GM12878 (cell line): ENCODE data around the gene GSS. TPM values are rescaled to one million over a fixed set of nuclear protein-coding genes. Genes with fewer than 3 reads are reported as not detected.

Experiments used
- ATAC-seq: fragments of 200-7000 bp; cut with Tn5 transposase; 3 replicates; pipeline ENCODE4 v1.9.1; 2020; ENCODE audit warnings: mild to moderate bottlenecking, moderate library complexity
- BruUV-seq: library from RNA; stranded (reverse); fragments of 400-500 nt; replicated peaks from 2 replicates; lab custom pipeline; 2021; lab: Mats Ljungman, UMichigan
- CTCF ChIA-PET: fragments of 300-600 bp; sonication (Branson Sonifier 250); formaldehyde crosslinking; extraction: SDS; loops from one replicate; lab custom pipeline; 2021; ENCODE audit warnings: inconsistent platforms; lab: Yijun Ruan, JAX
- POLR2A ChIA-PET: fragments of 350-600 bp; formaldehyde crosslinking; extraction: SDS; loops from one replicate; lab custom pipeline; 2021; ENCODE audit warnings: inconsistent platforms; lab: Charles Lee
- RAD21 ChIA-PET: fragments of 300-600 bp; sonication (Branson Sonifier 250); formaldehyde crosslinking; loops from one replicate; lab custom pipeline; 2023; ENCODE audit warnings: antibody characterized with exemption; ENCODE audit not compliant: unreplicated experiment; lab: Charles Lee
- SMC1A ChIA-PET: fragments of 300-600 bp; sonication (Branson Sonifier 250); formaldehyde crosslinking; loops from one replicate; lab custom pipeline; 2023; ENCODE audit not compliant: unreplicated experiment, uncharacterized antibody; lab: Charles Lee
- DNase-seq: peaks from one replicate; pipeline ENCODE4 v3.0.0-alpha.2; 2011; ENCODE audit warnings: low read depth, low spot score
- FAIRE-seq: peaks from 3 replicates; lab custom pipeline; 2011; peaks lifted over from hg19 to GRCh38; lab: Jason Lieb, UNC
- H2AFZ ChIP-seq: 2 replicates; pipeline ENCODE4 v1.6.0; 2011; ENCODE audit warnings: low read depth, low read length, control low read depth; ENCODE audit not compliant: control insufficient read depth
- H3K27ac ChIP-seq: 2 replicates; pipeline ENCODE4 v1.5.1; 2011; ENCODE audit warnings: control low read depth; ENCODE audit not compliant: control insufficient read depth, insufficient read depth
- H3K27me3 ChIP-seq, 2 experiments: replicated peaks in 1 of 2; 2 replicates each; pipeline versions ENCODE4 v1.6.0 to v1.6.1; 2011; ENCODE audit warnings: low read length in 1 of 2; ENCODE audit not compliant: control insufficient read depth in 2 of 2, insufficient read depth in 2 of 2
- H3K36me3 ChIP-seq, 2 experiments: 2 replicates each; pipeline ENCODE4 v1.5.1; 2011; ENCODE audit warnings: low read length in 1 of 2; ENCODE audit not compliant: control insufficient read depth in 2 of 2, insufficient read depth in 2 of 2
- H3K4me1 ChIP-seq: 2 replicates; pipeline ENCODE4 v1.6.1; 2011; ENCODE audit warnings: mild to moderate bottlenecking, low read length, moderate library complexity, mixed read lengths; ENCODE audit not compliant: control insufficient read depth, insufficient read depth
- H3K4me2 ChIP-seq: 2 replicates; pipeline ENCODE4 v1.6.0; 2011; ENCODE audit warnings: control low read depth; ENCODE audit not compliant: control insufficient read depth, insufficient read depth
- H3K4me3 ChIP-seq: fragments of 200-600 bp; sonication (generic); 2 replicates; pipeline ENCODE4 v1.5.1; 2016
- H3K79me2 ChIP-seq: 2 replicates; pipeline ENCODE4 v1.6.0; 2011; ENCODE audit warnings: low read length; ENCODE audit not compliant: control insufficient read depth, insufficient read depth
- H3K9ac ChIP-seq: 2 replicates; pipeline ENCODE4 v1.8.0; 2011; ENCODE audit warnings: low read length, control low read depth, mixed read lengths; ENCODE audit not compliant: control insufficient read depth, insufficient read depth
- H3K9me3 ChIP-seq: replicated peaks from 3 replicates; pipeline ENCODE4 v1.5.1; 2011; ENCODE audit warnings: mild to moderate bottlenecking, low read length; ENCODE audit not compliant: control insufficient read depth, insufficient read depth
- H4K20me1 ChIP-seq: 2 replicates; pipeline ENCODE4 v1.6.0; 2011; ENCODE audit not compliant: control insufficient read depth, insufficient read depth
- BCL11A ChIP-seq: IDR thresholded peaks from 2 replicates; pipeline ENCODE4 v1.6.1; 2011; ENCODE audit warnings: low read depth, low read length
- BRCA1 ChIP-seq: IDR thresholded peaks from 2 replicates; pipeline ENCODE4 v1.6.1; 2011; ENCODE audit warnings: low read depth, low read length, improper control_type of control experiment
- CTCF ChIP-seq, 3 experiments: IDR thresholded peaks in 2 of 3; conservative IDR thresholded peaks in 1 of 3; 2 replicates each; pipeline ENCODE4 v1.5.1; 2011; ENCODE audit warnings: low read depth in 3 of 3, low read length in 3 of 3, mild to moderate bottlenecking in 3 of 3, control low read depth in 2 of 3, moderate library complexity in 2 of 3, inconsistent platforms in 1 of 3, mixed read lengths in 1 of 3; ENCODE audit not compliant: control insufficient read depth in 2 of 3, insufficient read depth in 1 of 3; ENCODE audit errors: extremely low read depth in 1 of 3
- GABPA ChIP-seq: IDR thresholded peaks from 2 replicates; pipeline ENCODE4 v1.6.1; 2014; ENCODE audit warnings: antibody characterized with exemption, low read depth, mild to moderate bottlenecking, inconsistent platforms
- PML ChIP-seq: IDR thresholded peaks from 2 replicates; pipeline ENCODE4 v1.6.1; 2012; ENCODE audit warnings: low read length, inconsistent platforms
- POLR2AphosphoS5 ChIP-seq: IDR thresholded peaks from 2 replicates; pipeline ENCODE4 v1.6.1; 2011; ENCODE audit warnings: mild to moderate bottlenecking, low read length, inconsistent platforms
- SPI1 ChIP-seq: IDR thresholded peaks from 2 replicates; pipeline ENCODE4 v1.6.1; 2011; ENCODE audit warnings: low read depth, mild to moderate bottlenecking, low read length, moderate library complexity, borderline replicate concordance; ENCODE audit not compliant: insufficient read depth
- SUPT20H ChIP-seq: IDR thresholded peaks from 2 replicates; pipeline ENCODE4 v1.6.1; 2011; ENCODE audit warnings: low read depth, mild to moderate bottlenecking, low read length, moderate library complexity, borderline replicate concordance; ENCODE audit not compliant: control insufficient read depth
- TAF1 ChIP-seq: IDR thresholded peaks from 2 replicates; pipeline ENCODE4 v1.6.1; 2011; ENCODE audit warnings: mild to moderate bottlenecking, low read depth, low read length, borderline replicate concordance
- ZBED1 ChIP-seq: IDR thresholded peaks from 2 replicates; pipeline ENCODE4 v1.6.1; 2016; ENCODE audit warnings: borderline replicate concordance
- ZNF384 ChIP-seq: IDR thresholded peaks from 2 replicates; pipeline ENCODE4 v1.6.1; 2012; ENCODE audit warnings: low read depth, mild to moderate bottlenecking, low read length, improper control_type of control experiment, borderline replicate concordance
- ZNF622 ChIP-seq: fragments of 450-650 bp; IDR thresholded peaks from 2 replicates; pipeline ENCODE4 v1.6.1; 2017; ENCODE audit warnings: mild to moderate bottlenecking, inconsistent platforms
- WGBS: methylation state at CpG from one replicate; pipeline ENCODE4 v1.1.6; 2016; ENCODE audit warnings: low lambda C conversion rate; ENCODE audit not compliant: insufficient replicate concordance, insufficient coverage; ENCODE audit errors: missing lambda C conversion rate; 5-methylcytosine and 5-hydroxymethylcytosine counted together
- in situ Hi-C: fragments of 300-500 bp; cut with MboI; formaldehyde crosslinking; loops from 9 replicates; pipeline ENCODE4 v1.14.3; 2018; ENCODE audit warnings: mixed read lengths
- intact Hi-C: fragments of 100-400 bp; cut with micrococcal nuclease; formaldehyde crosslinking; loops from one replicate; pipeline ENCODE4 v1.14.2; 2022; ENCODE audit not compliant: unreplicated experiment
- polyA plus RNA-seq, 11 experiments: library from polyadenylated mRNA; depleted of rRNA in 4 of 11; unstranded in 6 of 11; stranded (reverse) in 5 of 11; fragments of >200 nt; fragmentation: Nextera tagmentation in 4 of 11; fragmentation: Illumina TruSeq in 1 of 11; extraction: Ambion mirVana in 4 of 11; extraction: Trizol in 1 of 11; gene quantifications; 1 replicate in 1 of 11; 2 replicates in 10 of 11; pipeline versions ENCODE4 v1.2.1 to v1.2.3, GENCODE V29; 2011 to 2016; ENCODE audit warnings: inconsistent platforms in 2 of 11, missing spikeins in 2 of 11, low read depth in 1 of 11
- total RNA-seq, 4 experiments: library from RNA; depleted of rRNA in 3 of 4; stranded (reverse); fragments of >200 nt in 3 of 4; fragmentation: Illumina TruSeq in 1 of 4; extraction: Trizol in 1 of 4; gene quantifications; 2 replicates each; pipeline versions ENCODE4 v1.2.1 to v1.2.3, GENCODE V29; 2013 to 2021

The GSS gene
- total and polyA plus RNA-seq, 10 of the 15 experiments (the other 5 are each of a cell fraction or from before 2014, with no cell fraction given), result 12.7 to 120 (median 67.4) TPM

DNA sequence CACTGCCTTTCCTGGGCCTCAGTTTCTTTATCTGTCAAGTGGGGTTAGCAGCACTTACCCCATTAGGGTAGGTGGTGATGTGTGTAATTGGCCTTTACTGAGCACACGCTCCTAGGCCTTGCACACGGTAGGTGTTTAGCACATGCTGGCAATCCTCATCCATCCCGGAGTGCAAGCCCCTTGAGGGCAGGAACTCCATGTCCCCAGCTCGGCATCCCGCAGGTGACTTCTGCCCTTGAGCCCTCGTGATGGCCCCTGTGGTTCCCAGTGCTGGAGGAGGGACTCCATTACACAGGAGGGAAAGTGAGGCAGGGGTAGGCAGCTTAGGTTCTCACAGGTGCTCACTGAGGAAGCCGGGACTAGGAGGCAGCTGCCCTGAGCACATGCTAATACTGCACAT lies 40.1 kb upstream of the GSS start:
- WGBS, result 78% methylated on average over 7 of the region's 7 CpGs
- DNase-seq, result no peak
- ATAC-seq, result no peak
- no peaks in the 10 kb centered on the region for H3K27me3 ChIP-seq
- no peaks in the 10 kb centered on the region for H4K20me1 ChIP-seq
- ChIA-PET POLR2A (no interaction called here), SMC1A (no interaction called here), CTCF (no interaction called here), RAD21 (no interaction called here)
- H3K4me3 ChIP-seq, result no peak overlapping the region
- H2AFZ ChIP-seq, result no peak overlapping the region
- no peaks in the 10 kb centered on the region for H3K79me2 ChIP-seq
- H3K27ac ChIP-seq, result no peak overlapping the region
- no peak for TF ChIP-seq SUPT20H
- no peak for TF ChIP-seq POLR2AphosphoS5
- no peak for TF ChIP-seq BCL11A
- no peak for TF ChIP-seq PML
- TF ChIP-seq GABPA, result no peak
- no peak for TF ChIP-seq TAF1
- no peak for TF ChIP-seq CTCF (IDR thresholded peaks at IDR 0.05 in 2 of 3, conservative IDR thresholded peaks at IDR 0.05 in 1 of 3; ENCODE audit: control insufficient read depth in 2 of 3, extremely low read depth in 1 of 3, insufficient read depth in 1 of 3, low read depth in 3 of 3, low read length in 3 of 3)
- TF ChIP-seq BRCA1, result no peak
- no peak for TF ChIP-seq SPI1
- no peak for TF ChIP-seq ZNF384
- TF ChIP-seq ZNF622, result no peak
- TF ChIP-seq ZBED1, result no peak
- no peak overlapping the region for H3K9ac ChIP-seq
- in situ Hi-C loops, result no loop called here
- no peak for FAIRE-seq
- no peaks in the 10 kb centered on the region for H3K9me3 ChIP-seq
- no peaks in the 10 kb centered on the region for H3K4me1 ChIP-seq
- intact Hi-C loops, result no loop called here
- no peak overlapping the region for H3K4me2 ChIP-seq
- H3K36me3 ChIP-seq, result peaks cover 0 to 8% of the 10 kb centered on the region in 2 experiments; a peak in 3 of 4 replicates
- no TSS peak for BruUV-seq
